Activated CD8-positive, alpha-beta memory T cell treated with anti-CD3 and anti-CD28 coated beads for 48 hours (primary cell): ENCODE results near the gene TAF8.
"Not testable (repeated sequence)": the region's sequence is repeated elsewhere in the genome, so short reads cannot be mapped to it uniquely, and the experiment has no call there.

ENCODE experiments used
- DNase-seq, 3 experiments: peaks; one replicate each; pipeline ENCODE4 v3.0.0-alpha.2; 2020; ENCODE audit warnings: low read depth in 2 of 3, low spot score in 2 of 3

The TAF8 gene, protein sequence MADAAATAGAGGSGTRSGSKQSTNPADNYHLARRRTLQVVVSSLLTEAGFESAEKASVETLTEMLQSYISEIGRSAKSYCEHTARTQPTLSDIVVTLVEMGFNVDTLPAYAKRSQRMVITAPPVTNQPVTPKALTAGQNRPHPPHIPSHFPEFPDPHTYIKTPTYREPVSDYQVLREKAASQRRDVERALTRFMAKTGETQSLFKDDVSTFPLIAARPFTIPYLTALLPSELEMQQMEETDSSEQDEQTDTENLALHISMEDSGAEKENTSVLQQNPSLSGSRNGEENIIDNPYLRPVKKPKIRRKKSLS

DNA sequence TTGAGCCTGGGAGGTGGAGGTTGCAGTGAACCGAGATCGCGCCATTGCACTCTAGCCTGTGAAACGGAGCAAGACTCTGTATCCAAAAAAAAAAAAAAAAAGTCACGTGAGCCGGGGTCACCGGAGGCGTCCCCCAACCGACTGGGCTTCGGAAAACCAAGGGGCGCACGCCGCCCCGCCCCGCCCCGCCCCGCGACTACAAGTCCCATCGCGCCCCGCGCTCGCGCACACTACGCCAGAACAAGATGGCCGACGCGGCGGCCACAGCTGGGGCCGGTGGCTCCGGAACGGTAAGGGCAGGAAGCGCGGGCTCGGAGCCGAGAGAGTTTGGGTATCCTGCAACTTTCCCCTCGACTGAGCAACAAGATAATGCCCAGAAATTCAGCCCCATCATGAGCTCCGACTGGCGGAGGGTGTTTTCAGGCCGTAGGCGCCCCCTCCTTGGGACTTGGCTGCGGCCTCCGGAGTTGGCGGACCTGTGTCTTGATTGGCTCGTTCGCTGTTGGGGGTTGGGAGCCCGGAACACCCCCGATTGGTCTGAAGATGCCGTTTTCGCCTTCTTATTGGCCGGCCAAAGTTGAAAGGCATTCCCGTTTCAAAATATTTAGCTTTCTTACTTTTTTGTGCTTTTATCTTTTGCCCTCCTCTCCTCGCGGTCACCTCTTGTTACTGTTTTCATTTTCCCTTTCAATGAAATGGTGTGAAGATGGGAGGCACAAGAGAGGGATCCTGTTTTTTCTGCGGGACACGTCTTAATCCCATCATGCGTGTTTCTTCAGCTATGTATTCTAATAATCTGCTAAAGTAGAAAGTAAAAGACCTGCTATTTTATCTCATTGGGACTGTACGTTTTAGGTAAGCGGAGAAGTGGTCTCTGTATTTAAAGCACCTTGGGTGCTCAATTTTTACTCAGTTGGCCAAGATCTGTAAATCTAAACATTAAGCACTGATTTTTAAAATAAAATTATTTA is at the start of gene TAF8:
Gene TAF8, plus strand, starts transcription at position 228 of the 971 bp plus-strand sequence. Its CDS starts 18 bp downstream, at position 246.
- peak; percentile 73 to 76 (median 75) for DNase-seq

DNA sequence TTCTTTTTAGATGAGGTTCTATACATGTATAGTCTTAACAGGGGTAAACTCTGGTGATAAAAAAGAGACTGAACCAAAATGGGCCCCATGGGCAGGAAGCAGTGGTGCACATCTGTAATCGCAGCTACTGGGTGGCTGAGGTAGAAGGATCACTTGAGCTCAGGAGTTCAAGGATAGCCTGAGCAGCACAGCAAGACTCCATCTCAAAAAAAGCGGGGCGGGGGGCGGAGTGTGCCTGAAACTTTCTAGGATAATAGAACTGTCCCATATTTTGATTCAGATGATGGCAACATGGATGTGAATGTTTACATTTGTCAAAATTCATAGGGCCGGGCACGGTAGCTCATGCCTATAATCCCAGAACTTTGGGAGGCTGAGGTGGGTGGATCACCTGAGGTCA is 48.8 kb upstream of the TAF8 start:
- no peak for DNase-seq

DNA sequence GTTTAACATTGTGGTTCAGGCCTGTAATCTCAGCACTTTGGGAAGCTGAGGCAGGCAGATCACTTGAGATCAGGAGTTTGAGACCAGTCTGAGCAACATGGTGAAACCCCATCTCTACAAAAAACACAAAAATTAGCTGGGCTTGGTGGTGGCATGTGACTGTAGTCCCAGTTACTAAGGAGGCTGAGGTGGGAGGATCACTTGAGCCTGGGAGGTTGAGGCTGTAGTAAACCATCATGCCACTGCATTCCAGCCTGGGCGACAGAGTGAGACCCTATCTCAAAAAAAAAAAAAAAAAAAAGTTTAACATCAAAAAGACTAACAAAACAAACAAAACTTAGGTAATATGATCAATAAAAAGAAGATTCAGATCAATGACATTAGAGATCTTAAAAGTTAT is 46.7 kb upstream of the TAF8 start:
- not testable (repeated sequence) for DNase-seq

DNA sequence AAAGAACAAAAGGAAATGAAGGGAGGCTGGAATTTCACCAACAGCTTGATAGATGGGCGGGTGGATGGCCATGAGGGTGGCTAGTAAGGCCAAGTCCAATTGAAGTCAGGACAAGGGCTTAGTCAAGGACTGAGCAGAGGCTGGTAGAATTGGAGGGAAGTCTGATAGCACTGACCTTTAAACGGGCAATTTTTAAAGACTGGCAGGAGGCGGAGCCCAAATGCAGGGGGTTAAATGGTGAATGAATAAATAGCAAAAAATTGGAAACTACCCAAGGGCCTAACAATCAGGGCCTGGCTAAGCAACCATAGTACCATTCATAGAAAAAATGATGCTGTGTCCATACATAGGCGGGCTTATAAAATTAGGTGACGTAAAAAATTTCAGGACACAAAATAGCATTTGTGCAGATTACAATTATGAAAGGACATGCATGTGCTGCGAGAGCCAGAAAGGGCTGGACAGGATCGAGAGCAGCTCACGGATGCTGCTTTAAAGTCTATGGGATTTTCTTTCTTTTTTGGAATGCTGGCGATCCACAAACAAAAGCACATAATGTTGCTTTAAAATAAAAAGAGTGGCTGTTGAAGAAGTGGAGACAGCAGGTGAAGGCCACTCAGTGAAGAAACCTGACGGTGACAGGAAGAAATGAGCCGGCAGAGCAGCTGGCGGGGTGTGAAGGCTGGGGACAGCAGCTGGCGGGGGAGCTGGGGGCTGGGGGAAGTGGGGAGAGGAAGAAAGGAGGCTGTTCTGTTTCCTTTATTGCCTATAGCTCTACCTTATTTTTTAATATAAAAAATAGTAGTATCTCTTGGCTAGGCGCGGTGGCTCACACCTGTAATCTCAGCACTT is 42.8 kb upstream of the TAF8 start:
- no peak for DNase-seq

DNA sequence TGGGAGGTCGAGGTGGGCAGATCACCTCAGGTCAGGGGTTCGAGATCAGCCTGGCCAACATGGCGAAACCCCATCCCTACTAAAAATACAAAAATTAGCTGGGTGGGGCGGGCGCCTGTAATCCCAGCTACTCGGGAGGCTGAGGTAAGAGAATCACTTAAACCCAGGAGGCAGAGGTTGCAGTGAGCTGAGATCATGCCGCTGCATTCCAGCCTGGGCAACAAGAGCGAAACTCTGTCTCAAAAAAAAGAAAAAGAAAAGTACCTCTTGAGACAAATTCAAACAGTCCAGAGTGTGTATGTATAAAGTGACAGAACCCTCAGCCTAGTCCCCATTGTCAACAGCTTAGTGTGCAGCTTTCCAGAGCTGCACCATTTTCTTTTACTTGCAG is 42.2 kb upstream of the TAF8 start:
- DNase-seq = not testable (repeated sequence)

DNA sequence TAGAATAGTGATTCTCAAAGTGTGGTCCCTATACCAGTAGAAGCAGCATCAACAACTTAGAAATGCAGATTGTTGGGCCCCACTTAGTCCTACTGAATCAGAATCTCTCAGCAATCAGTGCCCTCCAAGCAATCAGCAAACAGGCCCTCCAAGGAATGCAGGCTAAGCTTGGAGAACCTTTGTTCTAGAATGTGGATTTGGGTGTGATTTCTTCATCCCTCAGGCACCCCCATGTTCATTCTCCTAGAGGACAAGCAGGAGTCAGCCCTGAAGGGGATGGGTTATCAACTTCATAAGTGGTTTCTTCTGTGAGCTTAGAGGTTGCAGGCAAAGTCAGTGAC is 40.5 kb upstream of the TAF8 start:
- no peak for DNase-seq

DNA sequence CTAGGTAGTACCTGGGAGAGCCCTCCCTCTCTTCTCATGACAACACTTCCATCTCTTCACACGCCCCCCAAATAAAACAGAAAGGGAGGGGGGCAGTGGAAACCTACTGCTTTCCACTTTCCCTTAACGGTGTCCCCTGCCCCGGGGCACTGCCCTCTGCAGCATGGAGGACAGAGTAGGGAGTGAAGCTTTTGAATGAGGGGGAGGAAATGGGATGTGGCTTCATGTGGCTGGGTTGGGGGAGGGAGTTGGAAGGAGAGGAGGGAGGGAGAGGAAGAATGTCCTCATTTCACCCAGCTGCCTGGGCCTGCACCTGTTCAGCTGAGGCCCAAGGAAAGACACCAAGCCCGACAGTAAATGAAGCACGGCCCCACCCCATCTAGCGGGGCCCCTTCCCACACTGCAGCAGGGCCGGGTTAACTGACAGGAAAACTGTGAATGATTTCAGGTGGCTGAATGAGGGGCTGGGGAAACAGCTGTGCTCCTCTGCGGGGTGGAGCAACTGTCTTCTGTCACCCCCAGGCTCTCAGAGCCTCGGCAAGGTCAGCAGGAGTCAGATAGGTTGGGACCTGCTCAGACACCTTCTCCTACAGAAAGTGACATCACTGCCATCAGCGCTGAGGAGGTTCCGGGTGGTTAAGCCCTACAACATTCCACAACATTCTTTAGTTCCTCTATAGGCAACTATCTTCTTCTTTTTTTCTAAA is 40.0 kb upstream of the TAF8 start:
- DNase-seq = no peak

DNA sequence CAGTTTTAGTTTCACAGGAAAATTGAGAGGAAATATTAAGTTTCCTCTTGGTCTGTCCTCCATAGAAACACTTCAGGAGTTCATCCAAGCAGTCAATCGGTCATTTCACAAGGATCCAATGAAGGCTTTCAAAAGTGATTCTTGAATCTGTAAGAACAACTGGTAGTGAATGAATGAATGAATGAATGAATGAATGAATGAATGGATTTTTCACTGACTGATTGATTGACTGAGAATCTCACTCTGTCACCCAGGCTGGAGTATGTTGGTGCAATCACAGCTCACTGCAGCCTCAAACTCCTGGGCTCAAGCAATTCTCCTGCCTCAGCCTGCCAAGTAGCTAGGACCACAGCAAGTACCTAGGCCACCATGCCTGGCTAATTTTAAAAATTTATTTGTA is 39.4 kb upstream of the TAF8 start:
- no peak for DNase-seq

DNA sequence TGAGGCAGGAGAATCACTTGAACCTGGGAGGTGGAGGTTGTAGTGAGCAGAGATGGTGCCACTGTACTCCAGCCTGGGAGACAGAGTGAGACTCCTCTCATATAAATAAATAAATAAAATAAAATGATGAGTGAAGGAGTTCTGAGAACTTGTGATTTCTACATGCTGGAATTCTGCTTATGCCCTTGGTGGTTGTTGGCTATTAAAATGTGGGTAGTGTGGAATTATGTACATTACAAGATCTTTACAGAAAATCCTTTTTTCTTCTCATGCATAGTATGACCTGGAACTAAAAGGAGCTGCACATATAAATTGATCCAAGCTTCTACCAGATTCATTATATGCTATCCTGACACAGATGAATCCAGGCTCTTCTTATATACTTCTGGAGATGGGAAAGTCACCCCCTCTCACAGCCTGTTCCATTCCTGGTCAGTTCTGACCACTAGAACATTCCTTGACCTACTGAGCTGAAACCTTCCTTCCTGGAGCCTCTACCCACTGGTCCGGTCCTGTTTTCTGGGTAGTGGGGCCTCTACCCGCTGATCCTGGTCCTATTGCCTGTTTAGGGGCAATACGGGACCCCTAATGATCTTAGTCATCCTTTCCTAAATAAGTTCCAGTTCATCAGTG is 37.7 kb upstream of the TAF8 start:
- DNase-seq = no peak

DNA sequence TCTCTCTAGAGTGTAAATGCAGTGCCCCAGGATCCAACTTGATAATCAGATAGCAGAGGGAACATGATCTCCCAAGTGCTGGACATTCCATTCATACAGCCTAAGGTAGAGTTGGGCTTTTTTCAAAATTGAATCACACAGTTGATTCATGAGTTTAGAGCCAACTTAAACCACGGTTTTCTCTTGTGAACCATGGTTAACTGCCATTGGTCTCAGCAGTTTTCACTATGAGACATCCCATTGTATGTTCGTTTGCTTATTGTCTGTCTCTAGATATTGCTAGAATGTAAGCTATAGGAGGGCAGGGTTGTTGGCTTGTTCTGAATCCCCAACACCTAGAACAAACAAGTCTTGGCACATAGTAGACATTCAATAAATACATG is 37.2 kb upstream of the TAF8 start:
- DNase-seq = no peak

DNA sequence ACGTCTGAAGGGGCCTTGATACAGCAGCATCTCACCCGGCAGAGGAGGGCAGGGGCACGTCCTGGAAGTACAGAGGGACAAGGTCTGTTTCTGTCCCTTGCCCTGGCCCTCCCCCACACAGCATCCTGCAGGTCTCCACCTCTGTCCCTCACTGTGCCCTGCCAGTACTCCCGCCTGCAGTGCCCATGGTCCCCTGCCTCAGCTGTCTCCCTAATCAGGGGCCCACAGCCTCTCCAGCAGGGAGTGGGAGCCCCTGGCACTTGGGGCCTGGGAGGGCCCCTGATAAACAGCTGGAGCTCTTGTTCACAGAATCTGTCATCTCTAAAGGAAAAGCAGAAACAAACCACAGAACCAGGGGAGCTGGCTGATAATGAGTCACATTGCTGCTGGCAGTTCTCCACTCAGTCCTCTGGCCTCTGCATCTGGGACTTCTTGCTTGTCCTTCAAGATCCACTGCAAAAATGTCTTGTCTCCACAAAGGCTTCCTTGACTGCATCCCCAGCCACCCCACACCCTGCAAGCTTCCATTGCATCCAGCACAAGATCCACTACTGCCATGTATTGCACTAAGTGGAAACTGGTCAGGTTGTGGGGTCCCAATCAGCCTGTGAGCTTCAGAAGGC is 33.2 kb upstream of the TAF8 start:
- DNase-seq = no peak

DNA sequence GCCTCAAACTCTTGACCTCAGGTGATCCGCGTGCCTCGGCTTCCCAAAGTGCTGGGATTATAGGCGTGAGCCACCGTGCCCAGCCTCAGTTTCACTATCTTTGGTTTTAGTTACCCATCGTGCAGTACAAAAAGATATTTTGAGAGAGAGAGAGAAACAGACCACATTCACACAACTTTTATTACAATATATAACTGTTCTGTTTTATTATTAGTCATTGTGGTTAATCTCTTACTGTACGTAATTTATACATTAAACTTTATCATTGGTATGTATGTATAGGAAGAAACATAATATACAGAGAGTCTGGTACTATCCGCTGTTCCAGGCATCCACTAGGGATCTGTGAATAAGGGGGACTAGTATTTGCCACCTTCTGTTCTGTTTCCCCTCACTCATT is 29.4 kb upstream of the TAF8 start:
- no peak for DNase-seq

DNA sequence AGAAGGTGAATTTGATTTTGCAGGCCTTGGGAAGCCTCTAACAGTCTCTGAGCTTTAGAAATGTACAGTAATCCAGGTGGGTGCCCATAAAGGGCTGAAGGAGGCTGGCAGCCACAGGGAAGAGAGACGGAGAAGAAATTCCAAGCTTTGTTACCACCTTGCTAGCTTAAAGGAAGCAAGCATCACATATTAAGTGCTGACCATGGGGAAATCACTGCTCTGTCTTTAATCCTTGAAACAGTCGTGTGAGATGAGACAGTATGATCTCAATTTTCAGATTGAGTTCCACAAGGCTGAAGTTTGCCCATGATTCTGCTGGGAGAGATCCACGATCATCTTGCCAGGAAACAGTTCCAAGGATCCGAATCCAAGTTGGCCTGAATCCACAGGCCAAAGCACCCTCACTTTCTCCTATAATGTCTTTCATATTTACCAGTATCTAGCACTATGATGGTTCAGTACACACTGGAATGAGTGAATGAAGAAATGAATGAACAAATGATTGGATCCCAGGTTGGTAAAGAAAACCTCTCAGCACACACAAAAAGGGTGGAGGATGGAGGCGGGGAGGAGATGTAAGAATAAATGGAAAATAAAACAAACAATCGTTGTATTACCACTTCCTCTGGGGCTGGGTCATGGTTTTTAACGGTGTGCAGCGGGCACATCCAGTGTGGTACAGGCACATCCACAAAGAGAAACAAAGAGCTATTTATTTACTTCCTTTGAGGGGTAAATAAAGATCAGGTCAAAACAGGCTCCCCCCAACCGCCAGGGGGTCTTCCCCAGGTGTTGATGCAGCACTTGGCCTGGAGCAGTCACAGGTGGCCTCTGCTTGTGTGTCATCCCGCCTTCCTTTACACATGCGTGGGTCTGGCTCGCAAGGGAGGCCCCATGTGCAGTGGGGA is 28.2 kb upstream of the TAF8 start:
- DNase-seq = no peak

DNA sequence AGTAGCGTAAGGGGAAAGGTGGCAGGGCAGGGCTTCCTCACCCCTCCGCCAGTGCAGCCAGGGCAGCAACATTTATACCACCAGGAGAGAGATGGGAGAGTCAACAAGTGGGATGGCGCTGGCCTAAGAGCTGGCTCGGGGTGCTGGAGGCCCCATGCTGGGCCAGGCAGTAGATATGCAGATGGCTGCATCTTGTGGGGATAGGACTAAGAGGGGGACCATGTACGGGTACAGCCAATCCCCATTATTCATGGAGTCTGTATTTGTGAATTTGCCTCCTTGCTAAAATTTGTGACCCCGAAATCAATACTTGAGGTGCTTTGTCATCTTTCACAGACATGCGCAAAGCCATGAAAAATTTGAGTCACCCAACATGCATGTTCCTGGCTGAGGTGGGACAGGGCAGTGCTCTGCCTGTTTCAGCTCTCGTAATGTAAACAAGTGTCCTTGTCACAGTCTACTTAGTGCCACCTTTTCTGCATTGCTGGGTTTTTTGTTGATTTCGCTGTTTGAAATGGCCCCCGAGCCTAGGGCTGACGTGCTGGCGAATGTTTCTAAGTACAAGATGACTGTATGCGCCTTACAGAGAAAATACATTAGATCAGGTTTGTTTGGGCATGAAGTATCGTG is 27.5 kb upstream of the TAF8 start:
- DNase-seq = no peak

DNA sequence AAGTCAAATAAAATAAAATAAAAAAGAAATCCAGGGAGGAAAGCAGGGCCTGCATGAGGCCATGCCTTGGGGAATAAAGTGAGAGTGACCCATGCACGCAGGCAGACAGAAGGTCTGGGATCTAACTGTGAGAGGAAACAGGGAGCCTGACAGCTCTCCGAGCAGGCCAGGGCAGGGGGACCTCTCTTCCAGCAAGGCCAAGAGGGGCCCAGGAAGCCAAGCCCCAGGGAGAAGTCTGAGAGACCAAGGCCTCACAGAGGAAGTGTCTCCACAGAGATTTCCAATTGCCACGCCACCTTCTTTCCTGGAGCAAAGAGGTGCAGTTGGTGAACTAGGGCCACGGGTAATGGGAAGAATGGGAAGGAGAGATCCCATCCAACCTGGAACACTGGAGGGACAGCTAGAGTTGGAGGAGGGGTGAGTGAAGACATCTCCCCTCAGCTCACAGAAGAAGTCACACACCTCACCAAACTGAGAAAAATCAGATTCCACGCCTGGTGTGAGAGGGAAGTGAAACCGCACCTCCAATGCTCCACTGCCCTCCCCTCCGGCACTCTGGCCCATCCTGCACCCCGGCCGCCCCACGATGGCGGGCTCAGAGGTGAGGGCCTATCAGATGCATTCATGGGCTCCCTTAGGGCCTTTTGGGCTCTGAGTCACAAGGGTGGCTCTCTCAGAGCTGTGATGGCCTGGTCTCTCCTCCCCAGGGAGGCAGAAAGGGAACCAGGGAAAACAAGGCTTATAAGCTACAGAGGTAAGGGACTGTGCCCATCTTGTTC is 25.1 kb upstream of the TAF8 start:
- no peak for DNase-seq

DNA sequence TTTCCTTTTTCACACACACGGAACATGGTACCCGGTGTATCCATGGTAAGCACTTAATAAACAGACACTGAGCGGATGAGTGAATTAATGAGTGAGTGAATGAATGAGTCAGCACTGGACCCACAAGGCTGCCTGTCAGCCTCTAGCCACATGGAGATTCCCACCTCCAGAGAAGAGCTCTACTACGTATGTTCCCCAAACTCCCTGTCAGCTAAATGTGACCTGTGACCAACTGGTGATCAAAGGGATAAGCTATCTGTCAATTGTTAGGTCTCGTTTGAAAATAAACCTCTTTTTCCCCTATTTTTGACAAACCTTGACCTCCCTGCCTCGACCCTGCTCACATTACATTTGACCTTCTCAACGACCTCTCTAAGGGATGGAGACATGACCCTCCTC is 24.5 kb upstream of the TAF8 start:
- no peak for DNase-seq

DNA sequence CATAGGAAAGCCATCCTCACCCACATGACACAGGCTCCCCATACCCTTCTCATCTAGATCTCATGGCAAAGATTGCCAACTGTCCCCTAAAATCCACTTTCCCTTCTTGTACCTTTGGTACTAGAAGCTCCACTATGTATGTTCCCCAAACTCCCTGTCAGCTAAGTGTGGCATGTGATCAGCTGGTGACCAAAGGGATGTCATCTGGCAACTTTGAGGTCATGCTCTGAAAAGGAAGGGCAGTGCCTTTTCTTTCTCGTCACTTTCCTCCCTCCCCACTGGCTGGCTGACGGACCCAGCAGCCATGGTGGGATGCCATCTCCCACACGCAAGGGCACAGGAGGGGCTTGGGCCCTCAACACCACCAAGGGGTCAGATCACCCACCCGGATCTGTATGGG is 23.8 kb upstream of the TAF8 start:
- DNase-seq = no peak
